Right kidney (tissue), 1 donor: Measurements from ENCODE around the gene MYO1E.
"Not testable (repeated sequence)": the region's sequence is repeated elsewhere in the genome, so short reads cannot be mapped to it uniquely, and the experiment has no call there.

Source experiments
- DNase-seq: peaks from one replicate; pipeline ENCODE4 v3.0.0-alpha.2; 2016

The MYO1E gene

DNA sequence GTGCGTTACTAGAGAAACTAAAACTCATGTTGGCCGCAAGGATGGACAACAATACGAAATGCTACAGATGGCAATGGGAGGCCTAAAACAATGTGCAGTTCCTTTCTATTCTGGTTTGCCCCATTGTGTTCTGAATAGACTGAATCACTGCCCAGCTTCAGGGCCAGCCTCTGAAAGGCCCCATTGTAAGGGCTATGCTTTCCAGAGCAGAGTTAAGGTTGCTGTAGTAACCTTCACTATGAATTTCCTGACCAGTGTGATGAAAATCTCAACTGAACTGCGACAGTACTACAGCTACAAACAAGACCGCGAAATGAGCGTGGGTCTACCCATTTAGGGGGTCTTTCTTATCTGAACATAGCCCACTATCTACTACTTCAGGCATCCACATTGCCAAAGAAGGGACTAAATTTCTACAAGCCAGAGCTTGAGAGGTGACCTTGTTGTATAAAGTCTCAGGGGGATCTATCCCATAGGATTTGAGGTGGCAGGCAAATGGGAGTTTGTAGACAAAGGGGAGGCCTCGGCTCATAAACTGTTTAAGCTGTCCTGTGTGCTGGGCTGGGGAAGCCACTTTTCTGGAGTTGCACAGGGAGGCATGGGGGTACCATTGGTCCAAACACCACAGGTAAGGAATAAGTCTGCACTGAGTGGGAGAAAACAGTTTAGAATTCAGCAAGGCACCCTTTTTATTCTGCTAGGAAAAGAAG lies 80.1 kb downstream of the MYO1E start:
- DNase-seq: no peak

DNA sequence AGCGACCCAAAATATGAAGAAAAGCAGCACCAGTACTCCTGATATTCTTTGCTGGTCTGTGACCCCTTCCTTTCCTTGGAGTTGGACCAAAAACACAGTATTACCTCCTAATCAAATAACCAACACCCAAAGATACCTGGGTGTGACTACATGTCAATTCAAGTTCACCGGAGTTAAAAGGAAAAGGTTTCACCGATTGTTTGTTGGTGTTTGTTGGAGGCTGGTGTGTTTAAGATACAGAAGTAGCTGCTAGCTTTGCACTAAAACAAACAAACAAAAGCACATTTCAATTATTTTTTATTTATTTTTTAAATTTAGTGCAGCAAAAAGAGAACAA lies 81.5 kb downstream of the MYO1E start:
- no peak for DNase-seq

- no peak for DNase-seq
These were observed 82.1 kb downstream of the MYO1E start for GRCh38 chr15:59290295-59291212.

GRCh38 chr15:59289574-59289973 lies 83.1 kb downstream of the MYO1E start:
- DNase-seq: no peak

- no peak for DNase-seq
These were observed 88.8 kb downstream of the MYO1E start for GRCh38 chr15:59283717-59284391.

GRCh38 chr15:59282515-59283337 lies 89.9 kb downstream of the MYO1E start:
- no peak for DNase-seq

DNA sequence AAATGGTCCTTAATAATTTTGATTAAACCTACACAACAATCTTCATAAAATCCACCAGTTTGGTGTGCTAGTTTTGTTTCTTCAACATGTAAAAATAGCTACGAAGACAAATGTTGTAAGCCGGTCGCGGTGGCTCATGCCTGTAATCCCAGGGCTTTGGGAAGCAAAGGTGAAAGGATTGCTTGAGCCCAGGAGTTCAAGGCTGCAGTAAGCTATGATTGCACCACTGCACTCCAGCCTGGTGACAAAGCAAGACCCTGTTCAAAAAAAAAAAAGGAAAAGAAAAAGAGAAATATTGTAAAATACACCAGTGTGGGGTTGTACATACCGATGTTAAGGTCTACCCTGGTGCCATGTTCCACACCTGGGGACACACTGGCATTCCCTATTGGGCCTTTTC lies 91.0 kb downstream of the MYO1E start:
- DNase-seq: no peak

DNA sequence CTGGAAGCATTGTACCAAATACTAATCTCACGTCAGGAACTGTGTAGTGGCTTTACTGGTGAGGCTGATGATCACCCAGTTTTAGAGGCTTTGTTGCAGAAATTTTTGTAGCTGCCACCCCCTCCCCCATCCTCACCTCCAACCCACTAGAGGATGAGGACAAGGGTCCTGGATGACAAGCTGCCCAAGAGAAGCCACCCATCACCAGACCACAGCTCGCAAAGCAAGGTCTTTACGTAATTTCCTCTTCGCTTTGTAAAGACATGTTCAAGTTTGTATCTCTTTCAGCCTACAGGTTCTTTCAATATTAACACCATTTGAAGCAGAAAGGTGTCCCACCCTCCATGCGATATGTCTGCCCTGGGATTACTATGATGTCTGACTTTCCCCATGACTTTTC lies 91.8 kb downstream of the MYO1E start:
- no peak for DNase-seq

DNA sequence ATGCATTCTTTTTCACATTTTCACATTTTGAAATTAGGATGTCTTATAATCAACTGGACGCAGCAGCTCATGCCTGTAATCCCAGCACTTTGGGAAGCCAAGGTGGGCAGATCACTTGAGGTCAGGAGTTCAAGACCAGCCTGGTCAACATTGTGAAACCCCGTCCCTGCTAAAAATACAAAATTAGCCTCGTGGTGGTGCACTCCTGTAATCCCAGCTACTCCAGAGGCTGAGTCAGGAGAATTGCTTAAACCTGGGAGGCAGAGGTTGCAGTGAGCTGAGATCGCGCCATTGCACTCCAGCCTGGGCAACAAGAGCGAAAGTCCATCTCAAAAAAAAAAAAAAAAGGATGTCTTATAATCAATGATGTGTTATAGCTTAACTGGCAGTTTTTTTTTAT lies 92.4 kb downstream of the MYO1E start:
- DNase-seq: not testable (repeated sequence)

DNA sequence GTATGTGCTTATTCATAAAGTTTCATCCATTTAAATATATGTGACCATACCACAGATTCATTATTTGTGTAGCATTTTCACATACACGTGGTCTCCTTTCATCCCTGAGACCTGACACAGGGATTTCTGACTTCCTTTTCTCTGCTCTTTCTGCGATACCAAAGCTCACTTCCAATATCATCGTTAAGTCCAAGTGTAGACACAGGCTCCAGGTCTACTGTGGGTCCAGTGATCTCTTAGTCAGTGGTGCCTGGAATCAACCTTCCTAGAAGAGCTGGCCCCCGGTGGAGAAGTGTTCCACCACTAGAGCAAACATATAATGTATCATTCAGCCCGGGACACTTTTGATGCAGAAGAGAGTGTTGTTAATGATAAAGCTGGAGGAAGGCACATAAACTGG lies 93.6 kb downstream of the MYO1E start:
- no peak for DNase-seq

DNA sequence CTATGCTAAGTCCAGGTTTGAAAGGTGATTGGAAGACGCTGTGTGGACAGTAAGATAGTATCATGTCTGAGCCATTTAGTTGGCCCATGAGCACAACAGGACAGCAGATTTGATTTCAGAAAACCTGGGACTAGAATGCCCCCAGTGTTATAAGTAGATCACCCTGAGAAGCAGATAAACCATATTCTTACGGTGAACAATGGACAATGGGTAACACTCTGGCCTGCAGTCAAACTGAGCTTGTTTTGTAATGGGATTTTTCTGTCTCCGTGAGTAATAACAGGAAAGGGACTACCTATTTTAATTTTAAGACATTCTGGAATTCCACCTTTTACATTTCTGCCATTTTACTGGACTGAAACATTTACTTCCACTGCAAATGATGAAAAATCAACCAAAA lies 94.6 kb downstream of the MYO1E start:
- no peak for DNase-seq

DNA sequence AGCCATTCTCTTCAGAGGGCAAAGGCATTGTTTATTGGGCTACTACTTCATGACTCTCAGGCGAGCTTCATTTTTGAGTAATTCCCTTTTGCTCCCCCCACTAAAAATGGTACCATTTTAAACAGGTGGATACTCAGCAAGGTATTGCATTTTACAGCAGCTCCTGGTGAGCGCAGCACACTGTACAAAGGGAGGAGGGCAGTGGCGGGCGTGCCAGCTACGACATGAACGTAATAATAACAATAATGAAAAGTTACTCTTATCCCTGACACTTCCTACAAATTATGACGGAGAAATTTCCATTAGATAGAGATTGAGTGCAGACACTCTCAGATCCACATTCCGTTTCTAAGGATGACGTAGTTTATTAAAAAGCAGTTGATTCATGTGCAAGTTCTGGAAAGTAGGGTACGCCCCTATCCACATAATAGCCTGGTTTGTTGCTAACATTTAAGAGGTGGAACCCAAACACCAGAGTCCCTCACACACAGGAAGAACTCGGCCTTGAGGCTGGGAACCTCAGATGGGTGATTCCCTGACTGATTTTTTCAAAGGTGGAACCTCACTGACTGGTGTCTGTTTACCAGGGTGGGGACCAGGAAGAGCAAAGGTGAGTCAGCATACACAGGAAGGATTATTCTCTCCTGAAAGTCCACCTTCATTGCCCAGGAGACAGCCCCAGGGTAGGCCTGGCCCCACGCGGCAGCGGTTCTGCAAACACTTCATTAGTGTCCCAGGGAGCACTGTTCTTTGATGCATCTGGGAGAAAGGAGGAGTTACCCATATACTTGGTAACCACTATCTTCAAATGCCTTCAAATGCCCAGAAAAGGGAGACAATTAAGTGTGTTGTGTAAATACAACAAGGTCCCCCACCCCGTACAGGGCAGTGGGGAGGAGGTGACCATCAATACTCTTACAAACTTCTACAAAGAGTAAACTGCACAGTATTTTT lies 96.2 kb downstream of the MYO1E start:
- DNase-seq: no peak

- no peak for DNase-seq
These were observed 98.3 kb downstream of the MYO1E start for GRCh38 chr15:59274126-59274970.

DNA sequence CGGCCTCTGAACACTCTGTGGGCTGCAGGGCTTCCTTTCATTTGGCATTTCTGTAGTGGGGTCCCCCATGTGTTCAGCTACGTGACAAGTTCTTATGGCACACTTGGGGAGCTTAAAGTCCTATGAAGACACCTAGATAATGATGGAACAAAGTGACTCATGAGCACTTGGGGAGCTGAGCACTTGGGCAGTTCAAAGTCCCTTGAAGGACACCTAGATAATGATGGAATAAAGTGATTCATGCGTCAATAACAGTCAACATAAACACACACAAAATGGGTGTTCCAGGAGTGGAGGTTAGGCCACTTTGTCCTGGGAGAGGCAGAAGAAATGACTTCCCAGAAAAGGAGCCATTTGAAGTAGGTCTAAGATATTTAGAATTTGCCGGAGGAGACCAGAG lies 99.4 kb downstream of the MYO1E start:
- no peak for DNase-seq

DNA sequence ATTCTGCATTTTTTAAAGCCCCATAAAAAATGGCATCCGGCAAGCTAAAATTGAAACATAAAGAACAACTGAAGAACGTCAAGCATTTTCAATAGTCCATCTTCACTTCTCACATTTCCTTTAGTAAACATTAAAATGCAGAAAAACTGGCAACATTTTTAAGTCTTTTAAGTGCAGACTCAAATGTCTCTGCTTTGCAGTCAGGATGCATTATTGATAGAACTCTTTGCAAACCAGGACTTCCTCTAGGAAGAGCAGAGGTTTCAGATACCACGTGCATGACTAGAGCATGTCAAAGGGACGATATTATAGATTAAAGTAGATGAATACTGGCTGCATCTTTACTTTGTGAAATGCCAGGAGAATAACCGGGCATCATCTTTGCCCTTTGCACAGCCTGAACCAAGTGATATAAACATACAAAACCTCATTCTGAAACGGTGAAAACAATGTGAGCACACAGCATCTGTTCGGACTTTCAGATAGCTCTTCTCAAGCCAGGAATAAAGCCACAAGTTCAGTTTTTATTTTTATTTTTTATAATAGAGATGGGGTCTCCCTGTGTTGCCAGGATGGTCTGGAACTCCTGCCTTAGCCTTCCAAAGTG lies 101.0 kb downstream of the MYO1E start:
- no peak for DNase-seq

DNA sequence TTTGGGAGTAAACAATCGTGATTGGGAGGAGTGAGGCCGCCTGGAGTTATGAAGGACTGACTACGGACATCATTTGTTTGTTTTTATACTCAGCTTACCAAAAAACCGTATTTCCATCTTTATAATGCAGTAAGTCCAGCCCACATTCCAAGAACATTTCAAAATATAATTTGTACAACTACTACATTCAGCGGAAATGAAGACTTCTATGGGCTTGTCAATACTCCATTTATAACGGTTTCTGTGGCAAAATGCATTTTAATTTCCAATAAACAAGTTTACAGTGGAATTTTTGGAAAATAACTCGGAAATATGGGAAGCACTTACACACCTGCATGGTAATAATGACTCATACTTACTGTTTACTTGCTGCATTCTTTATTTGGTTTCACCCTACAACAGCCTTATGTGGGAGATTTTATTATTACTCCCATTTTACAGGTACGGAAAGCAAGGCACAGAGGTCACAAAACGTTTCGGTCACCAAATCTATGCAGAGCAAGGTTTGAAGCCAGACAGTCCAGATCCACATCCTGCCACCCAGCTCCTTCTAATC lies 103.7 kb downstream of the MYO1E start:
- DNase-seq: no peak

GRCh38 chr15:59268168-59268851 lies 104.4 kb downstream of the MYO1E start:
- DNase-seq: no peak

DNA sequence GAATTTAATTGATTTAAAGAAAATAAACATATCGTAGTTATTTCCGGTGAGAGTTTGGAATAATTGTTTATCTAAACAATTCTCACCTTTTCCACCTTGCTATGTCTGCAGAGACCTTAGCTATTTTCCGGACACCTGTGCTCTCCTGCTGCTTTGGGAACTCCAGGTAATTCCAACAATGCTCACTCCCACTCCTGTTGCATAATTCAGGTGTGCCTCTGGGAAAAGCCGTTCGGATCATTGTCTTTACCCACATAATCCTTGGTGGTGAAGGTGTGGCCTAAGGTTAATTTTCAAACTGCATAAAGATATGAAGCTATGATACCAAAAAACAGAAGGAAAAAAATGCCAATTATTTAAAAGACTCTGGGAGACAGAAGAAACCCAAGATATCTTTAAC lies 106.6 kb downstream of the MYO1E start:
- no peak for DNase-seq

DNA sequence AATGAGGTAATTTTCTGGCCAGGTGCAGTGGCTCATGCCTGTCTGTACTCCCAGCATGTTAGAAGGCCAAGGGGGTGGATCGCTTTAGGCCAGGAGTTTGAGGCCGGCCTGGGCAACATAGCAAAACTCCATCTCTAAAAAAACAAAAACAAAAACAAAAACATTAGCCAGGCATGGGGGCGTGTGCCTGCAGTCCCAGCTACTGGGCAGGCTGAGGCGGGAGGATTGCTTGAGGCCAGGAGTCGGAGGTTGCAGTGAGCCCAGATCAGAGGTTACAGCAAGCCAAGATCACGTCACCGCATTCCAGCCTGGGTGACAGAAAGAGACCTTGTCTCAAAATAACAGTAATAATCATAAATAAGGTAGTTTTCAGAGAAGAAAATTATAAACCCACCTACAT lies 110.4 kb downstream of the MYO1E start:
- DNase-seq: no peak
